Loucy (cell line): ENCODE results near the gene TEX2.

Experiments
- CTCF ChIP-seq: fragments of 200-600 bp; sonication (generic); conservative IDR thresholded peaks from 2 replicates; pipeline ENCODE4 v1.5.1; 2014; ENCODE audit warnings: mild to moderate bottlenecking, antibody characterized with exemption, low read length
- EZH2phosphoT487 ChIP-seq: fragments of 200-600 bp; IDR thresholded peaks from 2 replicates; pipeline ENCODE4 v1.6.1; 2018; ENCODE audit warnings: antibody characterized with exemption, mild to moderate bottlenecking, moderate library complexity, borderline replicate concordance

- TF ChIP-seq CTCF (no peak), EZH2phosphoT487 (no peak)
Measured at GRCh38 chr17:64158406-64158805, 104.7 kb downstream of the TEX2 start.
